Coronary artery (tissue), 2 donors: ENCODE data around the gene MRM3.
"Not testable (repeated sequence)": the region's sequence is repeated elsewhere in the genome, so short reads cannot be mapped to it uniquely, and the experiment has no call there.

Experiments used
- DNase-seq: peaks from one replicate; pipeline ENCODE4 v3.0.0-alpha.2; 2017; ENCODE audit warnings: low spot score
- H3K27ac ChIP-seq, 2 donors: fragments of 200-600 bp; sonication (generic); one replicate each; pipeline ENCODE4 v1.5.1; 2016 to 2019
- H3K4me3 ChIP-seq: fragments of 200-600 bp; sonication (generic); 2 replicates; pipeline ENCODE4 v1.5.1; 2016; ENCODE audit warnings: mild to moderate bottlenecking, moderate library complexity
- CTCF ChIP-seq: fragments of 200-600 bp; sonication (generic); IDR thresholded peaks from one replicate; pipeline ENCODE4 v1.5.1; 2019; ENCODE audit warnings: antibody characterized with exemption

Gene MRM3

GRCh38 chr17:751269-752001 lies 30.7 kb upstream of the MRM3 start:
- peak overlapping the region; percentile 75 to 94 for H3K27ac ChIP-seq
- TF ChIP-seq CTCF, result no peak
- H3K4me3 ChIP-seq, result peak overlapping the region; percentile 80
- no peak for DNase-seq

GRCh38 chr17:752002-752619 lies 30.0 kb upstream of the MRM3 start, which contains the start of gene GEMIN4:
TSS of gene GEMIN4 (minus strand) at chr17:752264. CDS start at chr17:752142, 122 bp downstream.
- peak; percentile 92 for DNase-seq
- peak within 1 kb of the TSS; percentile 80 for H3K4me3 ChIP-seq
- H3K27ac ChIP-seq, result peak within 1 kb of the TSS; percentile 75 to 94
- peak; percentile 85 for TF ChIP-seq CTCF

DNA sequence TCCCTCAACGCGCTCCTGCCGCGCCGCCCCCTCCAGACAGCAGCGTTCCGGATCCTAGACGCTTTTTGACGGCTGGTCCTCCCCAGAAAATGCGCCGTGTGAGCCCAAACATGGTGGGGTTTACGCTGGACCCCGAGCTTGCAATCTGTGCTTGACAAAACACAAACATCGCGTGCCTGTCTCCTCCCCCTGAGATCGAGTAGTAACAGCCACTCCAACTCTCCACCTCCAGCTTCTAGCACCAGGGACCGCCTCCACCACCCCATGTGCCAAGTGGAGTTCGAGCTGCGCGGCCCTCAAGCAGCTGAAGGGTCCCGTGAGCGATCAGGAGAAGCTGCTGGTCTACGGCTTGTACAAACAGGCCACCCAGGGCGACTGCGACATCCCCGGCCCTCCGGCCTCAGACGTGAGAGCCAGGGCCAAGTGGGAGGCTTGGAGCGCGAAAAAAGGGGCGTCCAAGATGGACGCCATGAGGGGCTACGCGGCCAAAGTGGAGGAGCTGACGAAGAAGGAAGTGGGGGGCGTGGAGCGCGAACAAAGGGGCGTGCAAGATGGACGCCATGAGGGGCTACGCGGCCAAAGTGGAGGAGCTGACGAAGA lies 29.4 kb upstream of the MRM3 start:
- no peak for DNase-seq
- peak overlapping the region; percentile 80 for H3K4me3 ChIP-seq
- H3K27ac ChIP-seq, result peak overlapping the region; percentile 75 to 94
- no peak for TF ChIP-seq CTCF

- peak overlapping the region in 1 of 2 donors; percentile 44 for H3K27ac ChIP-seq
- H3K4me3 ChIP-seq, result no peak overlapping the region
- DNase-seq, result no peak
- no peak for TF ChIP-seq CTCF
Observed at GRCh38 chr17:753418-753817, 28.7 kb upstream of the MRM3 start.

GRCh38 chr17:755319-755961 lies 26.7 kb upstream of the MRM3 start:
- H3K4me3 ChIP-seq, DNase-seq: not testable (repeated sequence)
- peak overlapping the region; percentile 68 to 80 for H3K27ac ChIP-seq

DNA sequence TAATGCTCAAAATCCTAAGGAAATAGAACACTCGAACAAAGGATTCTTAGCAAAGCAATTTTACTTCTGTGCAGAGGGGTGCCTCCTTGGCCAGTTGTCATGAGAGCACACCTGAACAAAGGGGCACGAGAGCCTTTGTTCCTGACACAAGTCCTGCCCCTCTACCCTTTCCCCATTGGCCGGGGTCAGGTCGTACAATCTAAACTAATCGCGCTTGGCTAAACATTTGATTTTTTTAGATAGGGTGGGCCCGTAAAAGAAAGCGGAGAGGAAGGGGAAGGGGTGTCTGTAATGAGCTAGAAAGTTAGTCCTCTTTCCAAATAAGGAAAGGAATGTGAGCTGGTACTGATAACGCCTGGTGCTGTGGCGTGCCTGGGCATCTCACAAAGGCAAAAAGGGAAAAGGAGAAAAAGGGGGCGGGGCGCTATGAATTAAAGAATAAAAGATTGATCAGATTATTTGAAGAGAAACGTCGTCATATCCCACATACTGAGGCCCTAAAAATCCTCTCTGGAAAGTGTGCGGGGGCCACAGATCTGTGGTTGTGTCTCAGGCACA lies 26.1 kb upstream of the MRM3 start:
- not testable (repeated sequence) for DNase-seq, H3K4me3 ChIP-seq
- peak overlapping the region; percentile 68 to 80 for H3K27ac ChIP-seq

DNA sequence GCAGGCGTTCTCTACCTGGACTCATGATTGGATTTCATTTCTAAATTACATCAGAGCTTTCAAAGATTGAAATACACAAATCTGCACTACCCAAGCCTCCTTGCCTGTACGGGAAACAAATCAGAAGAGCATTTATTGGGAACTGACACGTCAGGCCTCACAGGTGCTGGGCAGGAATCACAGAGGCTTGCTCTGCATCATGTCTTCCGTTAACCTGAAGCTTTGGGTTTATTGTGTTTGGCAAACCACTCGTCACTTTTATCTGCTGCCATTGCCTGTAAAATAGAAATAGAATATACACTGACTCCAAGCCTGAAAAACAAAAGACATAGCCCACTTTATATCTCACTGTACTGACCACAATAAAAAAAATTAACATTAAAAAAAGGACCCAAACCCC lies 22.2 kb upstream of the MRM3 start:
- Histone ChIP-seq H3K4me3 (no peak overlapping the region), H3K27ac (no peak overlapping the region)
- no peak for DNase-seq
- no peak for TF ChIP-seq CTCF
